PFSK-1 (cell line): ENCODE measurements around the gene FNIP2.

Experiments
- POLR2AphosphoS5 ChIP-seq: IDR thresholded peaks from 2 replicates; pipeline ENCODE4 v1.6.1; 2012; ENCODE audit warnings: low read depth, mild to moderate bottlenecking, control low read depth, low read length, moderate library complexity
- TAF1 ChIP-seq: IDR thresholded peaks from 2 replicates; pipeline ENCODE4 v1.6.1; 2012; ENCODE audit warnings: low read length, control low read depth, borderline replicate concordance; ENCODE audit not compliant: insufficient read depth
- TF ChIP-seq, protein P1 (sequence below), 2 experiments: IDR thresholded peaks; 2 replicates each; pipeline versions ENCODE4 v1.6.1 to v1.8.0; 2011 to 2012; ENCODE audit warnings: low read depth in 2 of 2, low read length in 2 of 2, control low read depth in 1 of 2, inconsistent platforms in 1 of 2, mild to moderate bottlenecking in 1 of 2, moderate library complexity in 1 of 2; ENCODE audit not compliant: insufficient read depth in 1 of 2

DNA sequence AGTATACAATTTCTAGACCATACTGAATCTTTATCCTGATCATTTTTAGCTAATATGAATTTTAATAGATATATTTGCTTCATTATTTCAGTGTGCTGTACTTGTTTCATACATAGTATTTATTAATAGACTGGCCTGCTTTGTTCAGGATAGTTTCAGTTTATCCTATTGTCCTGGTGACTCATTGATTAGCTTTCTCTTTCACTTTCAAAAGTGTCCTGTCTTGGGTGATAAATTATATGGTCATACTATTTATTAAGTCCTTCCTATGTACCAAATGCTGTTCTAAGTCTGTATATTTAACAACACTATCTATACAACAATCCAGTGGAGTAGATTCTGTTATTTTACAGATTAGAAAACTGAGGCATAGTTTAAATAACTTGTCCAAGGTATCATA is 180.3 kb downstream of the FNIP2 start:
- no peak for TF ChIP-seq POLR2AphosphoS5
- TF ChIP-seq, protein P1, sequence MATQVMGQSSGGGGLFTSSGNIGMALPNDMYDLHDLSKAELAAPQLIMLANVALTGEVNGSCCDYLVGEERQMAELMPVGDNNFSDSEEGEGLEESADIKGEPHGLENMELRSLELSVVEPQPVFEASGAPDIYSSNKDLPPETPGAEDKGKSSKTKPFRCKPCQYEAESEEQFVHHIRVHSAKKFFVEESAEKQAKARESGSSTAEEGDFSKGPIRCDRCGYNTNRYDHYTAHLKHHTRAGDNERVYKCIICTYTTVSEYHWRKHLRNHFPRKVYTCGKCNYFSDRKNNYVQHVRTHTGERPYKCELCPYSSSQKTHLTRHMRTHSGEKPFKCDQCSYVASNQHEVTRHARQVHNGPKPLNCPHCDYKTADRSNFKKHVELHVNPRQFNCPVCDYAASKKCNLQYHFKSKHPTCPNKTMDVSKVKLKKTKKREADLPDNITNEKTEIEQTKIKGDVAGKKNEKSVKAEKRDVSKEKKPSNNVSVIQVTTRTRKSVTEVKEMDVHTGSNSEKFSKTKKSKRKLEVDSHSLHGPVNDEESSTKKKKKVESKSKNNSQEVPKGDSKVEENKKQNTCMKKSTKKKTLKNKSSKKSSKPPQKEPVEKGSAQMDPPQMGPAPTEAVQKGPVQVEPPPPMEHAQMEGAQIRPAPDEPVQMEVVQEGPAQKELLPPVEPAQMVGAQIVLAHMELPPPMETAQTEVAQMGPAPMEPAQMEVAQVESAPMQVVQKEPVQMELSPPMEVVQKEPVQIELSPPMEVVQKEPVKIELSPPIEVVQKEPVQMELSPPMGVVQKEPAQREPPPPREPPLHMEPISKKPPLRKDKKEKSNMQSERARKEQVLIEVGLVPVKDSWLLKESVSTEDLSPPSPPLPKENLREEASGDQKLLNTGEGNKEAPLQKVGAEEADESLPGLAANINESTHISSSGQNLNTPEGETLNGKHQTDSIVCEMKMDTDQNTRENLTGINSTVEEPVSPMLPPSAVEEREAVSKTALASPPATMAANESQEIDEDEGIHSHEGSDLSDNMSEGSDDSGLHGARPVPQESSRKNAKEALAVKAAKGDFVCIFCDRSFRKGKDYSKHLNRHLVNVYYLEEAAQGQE (IDR thresholded peaks at IDR 0.05; ENCODE audit: insufficient read depth in 1 of 2, low read depth in 2 of 2, low read length in 2 of 2) = no peak
- no peak for TF ChIP-seq TAF1
